Activated CD4-positive, alpha-beta T cell treated with anti-CD3 and anti-CD28 coated beads, Interleukin-2, amount 50 U/mL, for 1 hour (primary cell): ENCODE measurements around the gene JOSD1.
A peak's percentile ranks its signal among the peaks of the same experiment; 100 is the strongest.

ENCODE experiments used
- DNase-seq: peaks from one replicate; pipeline ENCODE4 v3.0.0-alpha.2; 2020

Gene JOSD1

DNA sequence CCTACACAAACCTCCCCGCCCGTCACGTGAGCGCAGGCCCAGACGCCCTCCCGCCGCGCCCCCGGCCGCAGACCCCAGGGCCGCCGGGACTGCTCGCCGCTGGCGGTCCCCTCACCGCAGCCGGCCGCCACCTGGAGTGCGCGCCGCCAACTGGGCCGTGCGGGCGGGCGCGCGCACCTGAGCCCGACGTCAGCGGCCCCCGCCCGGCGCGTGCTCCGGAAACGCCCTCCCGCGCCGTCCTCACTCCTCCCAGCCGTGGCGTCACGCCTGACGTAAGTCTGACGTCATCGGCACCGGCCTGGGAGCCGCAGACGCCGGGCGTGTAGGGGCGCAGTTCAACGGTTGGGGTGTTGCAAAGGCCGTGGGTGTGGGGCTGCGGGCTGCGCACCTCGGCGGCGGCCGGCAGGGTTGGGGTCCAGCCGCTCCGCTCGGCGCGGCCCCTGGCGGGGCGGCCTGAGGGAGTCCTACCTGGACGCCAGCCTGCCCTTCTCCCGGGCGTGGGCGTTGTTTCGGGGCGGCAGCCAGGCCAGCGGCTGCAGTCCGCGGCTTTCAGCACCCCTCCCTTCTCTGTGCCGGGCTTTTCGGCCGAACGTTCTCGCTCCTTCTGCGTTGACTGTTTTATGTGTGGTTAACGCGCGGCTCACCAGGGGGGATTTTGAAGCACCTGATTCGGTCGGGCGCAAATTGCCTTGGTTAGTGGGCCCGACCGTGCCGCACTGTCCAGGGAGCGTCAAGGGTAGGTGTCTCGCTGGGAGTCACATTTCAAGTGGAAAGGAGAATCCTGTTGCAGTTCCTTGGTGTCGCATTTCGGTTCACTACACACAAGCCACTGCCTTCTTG lies at the start of gene JOSD1:
JOSD1 (minus strand) TSS at position 155 of the 840 bp plus-strand sequence. CDS start 956 bp downstream, outside the sequence.
- peak; percentile 99 for DNase-seq

DNA sequence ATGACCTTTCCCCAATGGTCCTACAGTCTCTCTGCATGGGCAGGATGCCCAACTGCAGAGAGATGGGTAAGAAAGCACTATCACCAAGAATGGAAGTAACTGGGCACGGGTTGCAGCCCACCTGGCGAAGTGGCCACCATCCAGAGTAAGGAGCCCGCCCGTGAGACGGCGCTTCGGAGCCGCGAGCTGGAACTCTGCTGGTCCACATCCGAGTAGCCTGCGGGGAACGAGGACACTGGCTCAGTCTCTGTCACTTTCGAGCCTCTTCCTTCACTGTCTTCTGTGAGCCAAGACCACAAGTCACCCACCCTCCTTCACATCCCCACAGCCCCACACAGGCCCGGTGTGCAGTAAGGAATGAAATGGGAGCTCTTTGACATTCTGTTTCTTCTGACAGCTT lies 49.4 kb upstream of the JOSD1 start:
- no peak for DNase-seq

DNA sequence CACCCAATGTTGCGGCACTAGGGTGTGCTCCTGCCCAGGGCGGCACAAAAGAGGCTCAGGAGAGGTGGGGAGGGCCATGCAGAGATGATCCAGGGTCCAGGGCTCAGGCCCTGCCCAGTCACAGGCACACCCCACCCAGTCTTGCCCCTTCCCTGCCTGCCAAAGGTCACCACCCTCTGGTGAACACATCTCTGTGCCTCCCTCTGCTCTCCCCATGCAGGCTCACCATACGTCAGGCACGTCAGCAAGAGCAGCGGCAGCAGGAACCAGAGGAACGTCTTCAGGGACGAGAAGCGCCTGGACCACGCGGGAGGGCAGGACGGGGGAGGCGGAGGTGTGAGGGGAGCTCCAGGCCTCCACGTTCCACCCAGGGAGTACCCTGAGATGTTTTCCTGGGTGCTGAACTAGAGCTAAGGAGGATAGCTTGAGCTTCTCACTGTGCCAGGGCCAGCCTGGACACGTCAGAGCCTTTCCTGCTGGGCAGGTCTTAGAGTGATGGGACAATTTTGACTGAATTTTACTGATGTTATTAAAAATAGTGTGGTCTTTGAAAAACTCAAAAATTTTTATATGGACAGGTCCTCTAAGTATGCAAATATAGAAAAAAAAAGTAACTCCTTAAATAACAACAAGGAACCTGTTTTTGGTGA lies 47.9 kb upstream of the JOSD1 start:
- DNase-seq: no peak

DNA sequence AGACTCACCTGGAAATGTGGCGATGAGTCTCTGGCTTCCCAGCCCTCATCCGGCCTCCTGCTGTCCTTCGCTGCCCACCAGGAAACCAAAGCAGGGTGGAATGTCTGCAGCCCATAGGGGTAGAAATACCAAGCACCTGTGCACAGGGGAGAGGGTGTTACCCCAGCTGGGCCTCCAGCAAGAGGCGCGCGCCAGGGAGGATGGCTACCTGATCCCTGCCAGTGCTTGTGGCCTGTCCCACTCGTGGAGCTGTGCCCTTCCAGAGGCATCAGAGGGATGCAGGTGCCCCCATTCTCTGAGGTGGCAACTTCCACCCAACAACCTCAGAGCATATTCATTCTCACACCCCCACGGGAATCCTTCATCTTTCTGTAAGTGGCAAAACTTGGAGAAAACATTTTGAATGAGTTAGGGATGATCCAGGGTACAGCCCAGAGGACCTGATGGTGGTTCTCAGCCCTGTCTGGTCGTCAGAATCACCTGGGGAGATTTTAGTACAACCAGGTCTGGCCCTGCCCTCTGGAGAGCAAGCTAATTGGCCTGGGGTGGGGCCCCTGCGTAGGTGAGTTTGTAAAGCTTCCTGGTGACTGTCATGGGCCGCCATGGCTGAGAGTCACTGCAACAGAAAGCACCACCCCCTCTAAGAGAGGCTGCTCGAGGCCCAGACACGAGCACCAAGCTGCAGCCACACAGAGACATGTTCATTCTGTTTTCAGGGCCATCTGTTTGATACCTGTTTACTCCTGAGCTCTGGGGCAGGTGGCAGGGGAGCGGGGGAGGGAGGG lies 45.1 kb upstream of the JOSD1 start:
- DNase-seq: no peak

DNA sequence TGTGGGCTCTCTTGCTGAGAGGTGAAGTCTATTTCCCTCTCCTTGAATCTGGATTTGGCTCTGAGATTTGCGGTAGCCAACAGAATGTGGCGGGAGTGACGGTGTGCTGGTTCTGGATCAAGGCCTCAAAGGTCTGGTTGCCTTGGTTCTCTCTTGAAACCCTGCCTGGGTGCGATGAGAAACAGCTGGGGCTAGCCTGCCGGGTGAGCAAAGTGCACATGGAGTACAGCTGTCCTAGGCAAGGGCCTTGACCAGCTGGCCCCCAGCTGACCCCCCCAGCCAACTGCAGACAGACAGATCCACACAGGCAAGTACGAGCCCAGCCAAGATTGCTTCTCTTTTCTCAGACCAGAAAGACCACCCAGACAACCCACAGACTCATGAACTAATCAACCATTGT lies 44.2 kb upstream of the JOSD1 start:
- DNase-seq: no peak

DNA sequence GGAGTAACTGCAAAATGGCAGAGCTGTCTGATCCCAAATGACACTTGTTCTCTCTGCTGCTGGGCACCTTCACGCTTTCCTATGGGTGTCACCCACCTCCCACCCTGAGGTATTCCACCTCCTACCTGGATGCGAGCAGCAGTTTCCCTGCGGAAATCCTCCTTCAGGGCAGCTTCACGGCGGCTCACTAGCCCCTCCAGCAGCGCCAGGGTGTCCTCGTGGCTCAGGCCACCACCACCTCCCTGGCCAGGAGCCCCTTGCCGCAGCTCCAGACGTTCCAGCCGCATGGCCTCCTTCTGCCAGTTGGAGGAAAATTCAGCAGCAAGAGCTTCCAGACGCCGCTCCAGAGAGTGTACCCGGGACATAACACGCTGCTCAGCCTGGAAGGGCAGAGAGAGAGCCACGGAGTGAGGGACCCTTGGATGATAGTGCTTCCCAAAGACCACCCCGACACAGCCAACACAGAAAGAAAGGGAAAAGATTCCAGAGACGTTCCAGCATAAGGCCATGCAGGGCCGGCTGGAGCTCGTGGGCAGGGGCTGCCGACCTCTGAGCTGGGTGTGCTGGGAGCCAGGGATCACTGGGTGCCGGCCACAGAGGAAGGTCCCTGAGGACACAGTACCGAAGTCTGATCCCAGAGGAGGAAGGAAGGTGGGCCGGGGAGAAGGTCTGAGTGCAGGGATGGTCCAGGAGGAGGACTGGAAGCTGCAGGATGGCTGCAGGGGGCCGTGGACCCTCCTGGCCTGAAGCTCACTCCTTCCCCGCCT lies 41.6 kb upstream of the JOSD1 start:
- no peak for DNase-seq

DNA sequence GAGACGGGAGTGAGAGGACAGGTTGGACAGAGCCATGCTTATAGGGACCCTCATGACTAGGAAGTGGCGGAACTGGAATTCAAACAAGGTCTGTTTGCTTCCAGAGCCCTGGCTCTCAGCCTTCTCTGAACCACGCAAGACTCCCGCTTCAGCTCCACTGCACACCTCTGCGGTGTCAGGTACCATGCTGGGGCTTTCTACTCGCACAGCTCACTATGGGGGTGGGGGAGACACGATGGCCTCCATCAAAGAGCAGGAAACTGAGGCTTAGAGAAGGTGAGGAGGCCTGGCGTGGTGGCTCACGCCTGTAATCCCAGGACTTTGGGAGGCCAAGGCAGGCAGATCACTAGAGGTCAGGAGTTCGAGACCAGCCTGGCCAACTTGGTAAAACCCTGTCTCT lies 40.8 kb upstream of the JOSD1 start:
- no peak for DNase-seq

DNA sequence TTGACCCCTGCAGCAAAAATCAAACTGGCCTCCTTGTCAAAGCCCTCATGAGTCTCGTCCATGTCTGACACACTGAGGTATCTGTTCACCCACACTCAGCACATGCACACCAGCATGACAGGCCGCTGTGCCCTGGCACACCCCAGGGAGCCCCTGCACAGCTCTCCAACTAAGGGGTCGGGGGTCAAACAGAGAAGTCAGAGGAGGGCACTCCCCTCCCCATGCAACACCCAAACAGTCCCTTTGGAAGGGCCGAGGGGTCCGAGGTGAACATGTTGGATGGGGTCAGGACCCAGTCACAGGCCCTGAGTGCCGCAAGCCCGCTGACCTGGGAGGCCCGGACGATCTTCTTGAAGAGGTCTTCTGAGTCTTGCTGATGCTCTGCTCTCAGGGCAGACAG lies 40.4 kb upstream of the JOSD1 start:
- DNase-seq: no peak

DNA sequence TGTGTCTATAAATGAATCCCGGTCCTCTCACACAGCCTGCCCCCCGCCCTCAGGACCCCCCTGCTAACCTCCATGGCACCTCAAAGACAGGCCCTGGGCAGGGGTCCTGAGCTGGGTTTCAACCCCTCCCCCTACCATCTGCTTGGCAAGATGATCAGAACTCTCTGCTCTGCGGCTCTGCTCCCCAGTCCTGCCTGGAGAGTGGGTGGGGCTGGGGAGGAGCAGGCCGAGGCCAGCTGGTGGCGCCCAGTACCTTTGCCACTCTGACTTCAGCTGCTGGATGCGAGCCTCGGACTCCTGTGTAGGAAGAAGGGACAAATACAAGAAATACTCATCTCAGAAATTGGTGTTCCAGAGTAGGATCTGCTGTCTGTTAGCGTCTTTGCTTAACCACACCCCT lies 40.0 kb upstream of the JOSD1 start:
- DNase-seq: no peak

DNA sequence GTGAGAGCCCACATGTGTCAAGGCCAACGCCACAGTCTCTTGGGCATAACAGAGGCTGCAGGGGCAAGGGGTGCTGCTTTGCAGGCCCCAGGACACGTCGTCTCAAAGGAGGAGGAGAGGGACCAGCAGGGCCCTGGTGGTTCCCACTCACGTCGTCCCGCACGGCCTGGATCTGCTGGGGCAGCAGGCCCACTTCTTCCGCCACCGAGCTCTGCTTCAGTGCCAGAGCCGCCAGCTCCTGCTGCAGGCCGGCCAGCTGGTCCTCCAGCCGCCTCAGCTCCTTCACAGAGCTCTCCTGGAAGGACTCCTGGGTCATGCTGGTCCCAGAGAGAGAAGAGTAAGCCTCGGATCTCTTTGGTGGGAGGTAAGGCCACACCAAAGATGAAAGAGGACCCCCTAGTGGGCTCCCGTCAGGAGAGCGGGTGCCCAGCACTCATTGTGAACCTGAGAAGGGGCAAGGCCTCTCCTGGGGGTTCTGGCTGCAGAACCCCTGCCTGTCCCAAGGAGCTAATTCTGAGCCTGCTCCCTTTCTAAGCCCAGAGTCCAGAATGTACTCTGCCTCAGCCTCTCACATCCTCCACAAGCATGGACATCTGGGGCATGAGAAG lies 39.5 kb upstream of the JOSD1 start:
- no peak for DNase-seq

DNA sequence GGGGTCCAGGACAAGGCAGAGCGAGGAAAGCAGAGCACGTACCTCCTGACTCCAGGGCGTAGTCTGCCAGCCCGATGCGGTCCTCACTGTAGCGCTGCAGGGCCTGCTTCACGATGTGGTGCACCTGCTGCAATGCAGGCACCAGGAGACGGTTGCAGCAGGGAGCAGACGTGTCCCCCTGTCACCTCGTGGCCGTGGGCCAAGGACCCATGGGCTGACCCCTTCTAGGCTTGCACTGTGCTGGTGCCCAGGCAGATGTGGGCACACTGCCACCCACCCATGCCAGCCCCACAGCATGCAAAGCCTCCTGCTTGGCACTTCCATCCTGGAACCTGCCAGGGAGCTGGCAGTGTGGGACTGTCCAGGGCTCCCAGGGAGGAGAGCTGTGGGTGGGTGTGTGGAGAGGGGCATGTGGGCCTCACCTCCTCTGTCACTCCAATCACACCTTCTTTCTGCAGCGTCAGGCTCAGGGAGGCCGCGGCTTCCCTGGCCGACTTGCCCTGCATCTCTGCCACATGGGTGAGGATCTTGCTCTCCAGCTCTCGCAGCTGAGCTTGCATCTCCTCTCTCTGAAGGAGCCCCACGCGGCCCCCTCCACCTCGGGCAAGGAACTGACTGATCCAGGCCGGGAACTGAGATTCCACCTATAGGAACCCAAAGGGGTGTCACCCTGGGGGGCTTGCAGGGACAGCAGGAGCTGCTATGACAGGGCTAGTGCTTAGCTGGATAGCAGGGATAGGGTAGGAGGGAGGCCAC lies 38.7 kb upstream of the JOSD1 start:
- DNase-seq: no peak

DNA sequence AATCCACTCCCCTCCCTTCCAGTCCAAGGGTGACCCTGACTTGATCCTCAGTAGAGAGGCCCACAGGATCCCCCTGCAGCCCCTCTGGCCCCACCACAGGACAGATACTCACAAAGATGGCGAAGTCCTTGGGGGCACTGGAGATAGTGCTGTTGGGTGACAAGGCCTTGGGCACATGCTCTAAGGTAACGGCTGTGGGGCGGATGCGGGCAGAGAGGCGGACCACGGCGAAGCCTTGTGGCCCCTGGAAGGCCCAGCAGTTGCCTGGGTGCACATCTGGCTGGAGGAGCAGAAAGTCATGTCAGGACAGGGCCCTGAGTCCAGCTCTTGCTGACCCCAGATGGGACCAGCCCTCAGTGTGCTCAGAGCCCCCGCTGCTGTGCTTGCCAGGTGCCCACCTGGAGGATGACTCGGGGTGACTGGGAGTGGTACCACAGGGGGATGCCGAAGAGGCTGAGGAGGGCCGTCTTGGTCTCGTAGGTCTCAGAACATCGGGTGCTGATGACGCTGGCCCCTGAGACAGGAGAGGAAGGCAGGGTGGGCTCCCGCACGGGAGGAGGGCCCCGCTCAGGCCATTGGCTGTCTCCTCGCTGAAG lies 37.8 kb upstream of the JOSD1 start:
- no peak for DNase-seq

DNA sequence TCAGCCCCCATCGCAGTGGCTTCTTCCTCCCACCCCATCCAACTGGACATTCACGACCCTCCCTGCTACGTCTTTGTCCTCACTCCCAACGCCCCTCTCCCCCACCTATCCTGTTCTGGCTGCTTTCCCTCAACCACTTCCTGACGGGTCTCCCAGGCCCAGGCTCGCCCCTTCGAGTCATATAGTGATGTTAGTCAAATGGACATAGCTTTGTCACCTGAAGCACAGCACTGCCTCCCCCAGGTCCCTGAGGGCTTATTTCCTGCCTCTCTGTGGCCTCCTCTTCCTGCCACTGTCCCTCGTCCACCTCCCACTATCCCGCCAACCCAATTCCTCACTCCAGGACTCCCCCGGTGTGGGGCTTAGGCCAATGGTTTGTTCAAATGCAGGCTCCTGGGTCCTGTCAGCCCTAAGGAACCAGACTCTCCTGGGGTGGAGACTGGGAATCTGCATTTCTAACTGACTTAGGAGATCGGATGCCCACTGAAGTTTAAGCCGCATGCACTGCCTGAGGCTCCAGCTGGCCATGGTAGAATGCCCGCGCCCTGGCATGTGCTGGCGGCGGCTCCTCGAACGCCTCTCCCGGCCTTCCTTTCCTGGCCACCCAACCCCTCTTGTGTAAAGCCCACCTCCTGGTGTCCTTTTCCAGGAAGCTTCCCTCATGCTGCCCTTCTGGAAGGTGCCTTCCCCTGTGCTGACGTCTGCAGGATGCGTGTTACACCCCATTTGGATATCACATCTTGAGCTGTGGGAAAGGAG lies 36.7 kb upstream of the JOSD1 start:
- DNase-seq: no peak

DNA sequence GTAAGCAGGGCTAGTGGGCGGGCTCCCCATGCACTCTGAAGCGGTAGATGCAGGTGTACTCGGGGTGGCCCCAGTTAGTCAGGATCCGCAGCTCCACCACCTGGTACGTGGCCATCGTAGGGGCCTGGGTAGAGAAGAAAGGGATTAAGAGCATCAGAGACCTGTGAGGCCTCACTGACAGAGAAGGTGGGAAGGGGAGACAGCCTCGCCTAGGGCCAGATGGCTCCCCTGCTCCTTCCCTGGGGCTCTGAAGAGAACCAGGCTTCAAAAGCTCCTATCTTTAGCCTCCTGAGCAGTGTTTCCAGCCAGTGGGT lies 35.5 kb upstream of the JOSD1 start:
- no peak for DNase-seq

DNA sequence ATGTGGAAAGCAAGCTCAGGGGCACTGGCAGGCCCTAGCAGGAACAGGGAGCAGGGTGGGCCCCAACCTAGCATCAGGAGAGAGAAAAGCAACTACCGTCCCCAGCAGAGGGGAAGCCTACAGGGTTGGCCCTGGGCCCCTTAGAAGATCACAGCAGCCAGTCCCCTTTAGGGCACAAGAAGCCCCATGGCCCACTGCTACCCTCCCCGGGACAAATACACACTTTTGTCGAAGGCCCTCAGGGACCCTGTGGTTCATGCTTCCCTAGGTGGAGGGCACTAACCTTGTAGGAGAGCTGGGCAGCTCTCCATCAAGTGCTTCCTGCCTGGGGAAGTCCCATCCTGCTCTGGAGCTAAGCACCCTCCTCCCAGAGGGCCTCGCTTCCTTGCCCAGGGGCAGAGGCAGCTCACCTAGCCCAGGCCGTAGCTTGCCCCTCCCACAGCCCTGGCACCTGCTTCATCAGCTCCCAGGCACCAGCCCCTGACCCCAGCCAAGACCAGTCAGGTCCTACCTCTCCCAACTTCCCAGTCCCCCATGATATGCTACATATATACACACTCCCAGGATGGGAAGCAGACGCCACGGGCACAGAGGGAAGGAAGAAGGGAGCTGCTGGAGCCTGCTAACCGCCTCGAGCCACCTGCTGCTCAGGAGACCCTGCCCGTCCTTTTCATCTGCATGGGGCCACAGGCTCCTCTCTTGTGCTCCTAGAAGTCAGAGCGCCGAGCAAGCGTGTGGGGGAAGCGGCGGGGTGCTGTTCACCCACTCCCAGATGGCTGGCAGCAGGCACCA lies 34.9 kb upstream of the JOSD1 start:
- no peak for DNase-seq

DNA sequence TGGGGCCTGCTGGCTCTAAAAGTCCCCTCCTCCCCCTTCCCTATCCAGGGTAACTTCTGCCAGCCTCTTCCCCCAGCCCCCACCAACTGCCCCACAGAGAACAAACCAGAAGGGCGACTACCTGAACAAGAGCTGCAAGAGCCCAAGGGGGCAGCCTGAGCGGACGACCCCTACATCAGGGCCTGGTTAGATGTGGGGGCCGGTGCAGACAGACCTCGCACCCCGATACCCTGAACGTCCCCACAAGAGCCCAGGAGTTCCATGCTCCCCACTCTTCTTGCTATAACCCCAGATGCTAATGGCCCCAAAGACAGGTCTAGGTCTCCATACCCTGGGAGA lies 34.4 kb upstream of the JOSD1 start:
- no peak for DNase-seq

DNA sequence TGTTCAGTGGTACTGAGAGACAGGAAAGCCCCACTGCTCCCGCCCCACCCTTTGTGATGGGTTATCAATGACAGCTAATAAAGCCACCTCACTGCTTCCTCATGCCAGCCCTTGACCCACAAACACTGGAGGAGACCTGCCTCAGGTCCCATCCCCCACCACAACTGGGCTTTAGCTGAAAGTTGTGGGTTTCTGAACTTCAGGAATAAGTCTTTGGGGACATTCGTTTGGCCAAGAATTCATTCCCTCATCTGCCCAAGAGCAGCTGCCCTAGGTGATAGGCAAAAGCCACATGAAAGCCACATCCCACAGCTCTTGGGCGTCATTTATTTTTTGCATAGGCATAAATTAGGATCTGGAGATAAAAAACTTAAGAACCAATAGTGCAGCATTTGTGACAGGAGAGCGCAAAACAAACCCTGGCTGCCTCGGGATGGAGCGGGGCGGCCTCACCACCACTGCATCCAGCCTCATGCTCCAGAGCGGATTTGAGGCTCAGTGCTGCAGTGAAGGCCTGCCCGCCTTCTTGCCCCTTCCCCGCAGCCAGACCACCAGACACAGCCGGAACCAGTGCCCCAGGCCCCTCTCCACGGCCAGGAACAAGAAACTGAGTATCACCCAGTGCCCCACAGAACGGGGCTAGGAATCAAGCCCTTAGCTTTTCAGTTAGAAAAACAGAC lies 33.8 kb upstream of the JOSD1 start:
- no peak for DNase-seq

DNA sequence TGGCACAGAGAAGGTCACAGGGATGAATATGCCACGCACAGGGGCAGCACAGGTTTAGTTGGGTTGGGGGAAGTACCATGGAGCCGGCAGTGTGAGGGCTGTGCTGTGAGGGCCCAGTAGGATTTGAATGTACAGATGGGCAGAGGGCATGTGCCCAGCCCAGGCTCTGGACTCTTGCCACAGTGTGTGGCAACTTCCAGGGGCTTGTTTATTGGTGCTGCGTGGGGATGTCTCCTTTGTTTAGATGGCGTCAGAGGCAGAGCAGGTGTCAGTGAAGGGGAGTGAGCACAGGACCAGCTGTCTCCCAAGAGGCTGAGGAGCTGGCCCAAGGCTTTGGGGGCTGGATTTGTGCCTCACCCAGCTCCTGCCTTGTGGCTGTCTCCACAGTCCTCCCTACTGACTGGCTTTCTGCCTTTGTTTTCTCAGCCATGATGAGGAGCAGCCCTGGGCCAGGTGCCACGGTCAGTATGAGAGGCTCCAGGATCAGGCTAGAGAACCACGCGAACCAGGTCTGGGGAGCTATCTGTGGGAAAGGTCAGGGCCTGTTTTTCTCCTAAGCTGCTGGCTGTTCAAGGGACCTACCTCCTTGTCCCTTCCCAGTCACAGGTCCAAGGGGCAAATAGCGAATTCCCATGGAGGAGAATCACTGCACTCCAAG lies 33.1 kb upstream of the JOSD1 start:
- no peak for DNase-seq

DNA sequence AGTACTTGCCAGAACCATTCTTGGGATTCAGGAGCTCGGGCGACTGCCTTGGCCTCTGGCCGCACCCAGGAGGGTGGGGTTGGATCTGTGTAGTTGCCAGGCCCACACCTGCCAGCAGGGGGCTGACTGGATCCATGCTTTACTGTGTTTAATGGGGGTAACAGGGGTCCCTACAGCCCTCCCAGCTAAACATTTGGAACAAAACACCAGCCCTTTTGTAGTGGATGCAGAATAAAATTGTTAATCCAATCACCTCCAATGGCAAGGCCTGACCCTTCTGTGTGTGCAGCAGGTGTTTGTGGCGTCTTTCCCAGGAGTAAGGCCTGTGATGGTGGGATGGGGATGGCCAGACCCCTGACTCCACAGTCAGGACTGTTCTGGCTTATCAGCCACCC lies 32.6 kb upstream of the JOSD1 start:
- DNase-seq: peak; percentile 56
